Measurements from ENCODE around the gene MYCN.

The MYCN gene

DNA sequence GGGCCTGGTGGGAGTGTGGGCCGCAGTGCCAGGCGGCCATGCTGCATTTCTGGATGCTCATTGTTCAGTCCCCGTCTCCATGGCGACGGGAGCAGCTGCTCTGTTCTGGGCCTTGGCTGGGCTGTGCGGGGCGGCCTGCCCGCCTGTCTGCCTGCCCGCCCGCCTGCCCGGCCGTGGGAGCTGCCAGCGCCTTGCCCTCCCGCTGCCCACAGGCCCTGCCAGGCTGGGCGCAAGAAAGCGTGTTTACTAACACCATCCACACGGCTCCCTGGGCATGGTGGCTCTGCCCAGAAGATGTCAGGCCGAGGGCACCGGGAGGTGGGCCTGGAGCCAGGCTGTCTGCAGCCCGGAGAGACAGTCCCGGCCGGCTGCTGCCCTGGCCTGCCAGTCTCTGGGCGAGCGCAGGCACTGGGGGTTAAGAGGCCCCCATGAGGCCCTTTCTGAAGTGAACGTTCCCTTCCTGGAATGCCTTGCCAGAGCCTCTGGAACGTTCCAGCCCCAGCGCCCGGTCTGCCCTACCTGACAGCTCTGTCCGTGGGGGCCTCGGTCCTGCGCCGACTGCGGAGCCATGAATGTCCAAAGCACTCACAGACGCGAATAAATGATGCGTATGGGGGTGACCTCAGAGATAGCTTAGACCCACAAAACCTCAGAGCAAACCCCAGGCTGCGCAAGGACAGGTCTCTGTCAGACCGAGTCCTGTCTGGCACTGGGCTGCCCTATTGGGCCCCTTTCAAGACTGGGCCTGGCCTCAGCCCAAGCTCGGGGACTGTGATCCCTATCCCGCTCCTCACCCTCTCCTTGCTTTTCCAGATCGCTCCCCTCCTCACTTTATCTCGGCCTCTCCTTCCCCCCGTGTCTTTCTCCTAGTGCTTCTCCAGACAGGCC lies 44.3 kb downstream of the MYCN start:
- in situ Hi-C loops (cut with MboI; ENCODE audit: low sequenced_read_pairs, unreplicated experiment): no loop called here
- DNase-seq (ENCODE audit: low spot score): no peak
- TF ChIP-seq, protein P1, sequence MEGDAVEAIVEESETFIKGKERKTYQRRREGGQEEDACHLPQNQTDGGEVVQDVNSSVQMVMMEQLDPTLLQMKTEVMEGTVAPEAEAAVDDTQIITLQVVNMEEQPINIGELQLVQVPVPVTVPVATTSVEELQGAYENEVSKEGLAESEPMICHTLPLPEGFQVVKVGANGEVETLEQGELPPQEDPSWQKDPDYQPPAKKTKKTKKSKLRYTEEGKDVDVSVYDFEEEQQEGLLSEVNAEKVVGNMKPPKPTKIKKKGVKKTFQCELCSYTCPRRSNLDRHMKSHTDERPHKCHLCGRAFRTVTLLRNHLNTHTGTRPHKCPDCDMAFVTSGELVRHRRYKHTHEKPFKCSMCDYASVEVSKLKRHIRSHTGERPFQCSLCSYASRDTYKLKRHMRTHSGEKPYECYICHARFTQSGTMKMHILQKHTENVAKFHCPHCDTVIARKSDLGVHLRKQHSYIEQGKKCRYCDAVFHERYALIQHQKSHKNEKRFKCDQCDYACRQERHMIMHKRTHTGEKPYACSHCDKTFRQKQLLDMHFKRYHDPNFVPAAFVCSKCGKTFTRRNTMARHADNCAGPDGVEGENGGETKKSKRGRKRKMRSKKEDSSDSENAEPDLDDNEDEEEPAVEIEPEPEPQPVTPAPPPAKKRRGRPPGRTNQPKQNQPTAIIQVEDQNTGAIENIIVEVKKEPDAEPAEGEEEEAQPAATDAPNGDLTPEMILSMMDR (IDR thresholded peaks at IDR 0.05; ENCODE audit: borderline replicate concordance, control extremely low read depth, extremely low read depth, insufficient read depth, missing control alignments): no peak

DNA sequence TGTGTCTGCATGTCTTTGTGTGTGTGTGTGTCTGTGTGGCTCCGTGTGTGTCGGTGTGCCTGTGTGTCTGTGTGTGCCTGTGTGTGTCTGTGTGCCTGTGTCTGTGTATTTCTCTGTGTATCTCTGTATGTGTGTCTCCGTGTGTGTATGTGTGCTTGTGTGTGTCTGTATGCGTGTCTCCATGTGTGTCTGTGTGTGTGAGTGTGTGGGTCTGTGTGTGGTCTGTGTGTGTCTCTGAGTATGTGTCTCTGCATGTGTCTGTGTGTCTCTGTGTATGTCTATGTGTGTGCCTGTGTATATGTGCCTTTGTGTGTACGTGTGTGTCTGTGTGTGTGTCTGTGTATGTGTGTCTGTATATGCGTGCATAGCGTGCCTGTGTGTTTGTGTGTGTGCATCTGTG lies 45.2 kb downstream of the MYCN start:
- in situ Hi-C loops (cut with MboI; ENCODE audit: low sequenced_read_pairs, unreplicated experiment): no loop called here
- DNase-seq (ENCODE audit: low spot score): no peak
- TF ChIP-seq, protein P1 (IDR thresholded peaks at IDR 0.05; ENCODE audit: borderline replicate concordance, control extremely low read depth, extremely low read depth, insufficient read depth, missing control alignments): no peak

DNA sequence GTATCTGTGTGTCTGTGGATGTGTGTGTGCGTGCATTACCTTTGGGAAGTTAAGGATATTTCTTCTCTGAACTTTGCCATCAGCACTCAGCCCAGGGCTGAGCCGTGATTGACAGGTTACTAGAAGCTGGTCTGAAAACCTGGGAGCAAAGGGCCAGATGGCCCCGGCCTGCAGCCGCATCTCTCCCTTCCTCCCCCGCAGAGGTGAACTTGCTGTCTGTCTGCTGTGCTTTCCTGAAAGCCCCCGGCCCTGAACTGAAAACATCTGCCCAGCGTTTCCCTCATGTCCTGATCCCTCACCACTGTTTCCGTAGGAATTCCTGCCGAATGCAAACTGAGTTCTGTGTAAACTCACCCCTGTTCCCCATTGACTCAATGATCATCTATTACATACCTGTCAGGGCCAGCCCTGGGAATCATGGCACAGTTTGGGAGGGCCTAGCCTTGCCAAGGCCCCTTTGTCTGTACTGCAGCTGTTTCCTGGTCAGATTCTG lies 45.8 kb downstream of the MYCN start:
- in situ Hi-C loops (cut with MboI; ENCODE audit: low sequenced_read_pairs, unreplicated experiment): no loop called here

DNA sequence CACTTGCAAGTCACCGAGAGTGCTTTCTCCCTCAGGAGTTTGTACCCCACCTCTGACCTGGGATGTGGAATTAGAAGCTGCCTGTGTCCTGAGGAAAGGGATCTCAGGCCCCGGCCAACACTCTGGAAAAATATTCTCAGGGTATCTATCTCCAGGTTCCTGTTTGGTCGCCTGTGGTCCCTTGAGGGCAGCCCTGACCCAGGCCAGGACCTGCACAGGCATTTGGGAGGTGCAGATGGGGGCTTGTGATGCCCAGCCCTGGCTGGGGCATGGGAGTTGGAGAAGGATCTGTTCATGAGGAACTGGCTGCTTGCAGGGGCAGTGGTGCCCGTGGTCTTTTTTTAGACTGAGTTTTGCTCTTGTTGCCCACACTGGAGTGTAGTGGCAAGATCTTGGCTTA lies 46.3 kb downstream of the MYCN start:
- no peak for DNase-seq (ENCODE audit: low spot score)
- in situ Hi-C loops (cut with MboI; ENCODE audit: low sequenced_read_pairs, unreplicated experiment): no loop called here
- TF ChIP-seq, protein P1 (IDR thresholded peaks at IDR 0.05; ENCODE audit: borderline replicate concordance, control extremely low read depth, extremely low read depth, insufficient read depth, missing control alignments): no peak

More for the DNA sequence above, 45.8 kb downstream of the MYCN start:
- no peak for DNase-seq (ENCODE audit: low spot score)
- TF ChIP-seq, protein P1 (IDR thresholded peaks at IDR 0.05; ENCODE audit: borderline replicate concordance, control extremely low read depth, extremely low read depth, insufficient read depth, missing control alignments): no peak

DNA sequence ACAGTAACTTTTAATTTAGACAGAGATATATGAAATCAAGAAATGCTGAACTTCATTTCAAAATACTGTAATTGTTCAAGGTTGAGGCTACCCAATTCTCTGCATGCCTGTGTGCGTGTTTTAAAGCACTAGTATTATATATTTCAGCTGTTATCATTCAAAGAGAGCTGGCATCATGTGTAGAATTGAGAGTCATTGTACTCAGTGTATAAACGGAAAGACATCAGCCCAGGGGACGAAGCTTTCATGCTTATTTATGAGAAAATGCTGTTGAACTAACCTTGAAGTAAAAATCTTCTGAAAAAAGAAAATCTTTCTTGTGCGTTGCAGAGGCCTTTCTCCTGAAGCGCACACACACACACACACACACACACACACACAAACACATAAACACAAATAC lies 48.4 kb downstream of the MYCN start:
- TF ChIP-seq, protein P1 (IDR thresholded peaks at IDR 0.05; ENCODE audit: borderline replicate concordance, control extremely low read depth, extremely low read depth, insufficient read depth, missing control alignments): no peak
- no peak for DNase-seq (ENCODE audit: low spot score)
- in situ Hi-C loops (cut with MboI; ENCODE audit: low sequenced_read_pairs, unreplicated experiment): no loop called here

DNA sequence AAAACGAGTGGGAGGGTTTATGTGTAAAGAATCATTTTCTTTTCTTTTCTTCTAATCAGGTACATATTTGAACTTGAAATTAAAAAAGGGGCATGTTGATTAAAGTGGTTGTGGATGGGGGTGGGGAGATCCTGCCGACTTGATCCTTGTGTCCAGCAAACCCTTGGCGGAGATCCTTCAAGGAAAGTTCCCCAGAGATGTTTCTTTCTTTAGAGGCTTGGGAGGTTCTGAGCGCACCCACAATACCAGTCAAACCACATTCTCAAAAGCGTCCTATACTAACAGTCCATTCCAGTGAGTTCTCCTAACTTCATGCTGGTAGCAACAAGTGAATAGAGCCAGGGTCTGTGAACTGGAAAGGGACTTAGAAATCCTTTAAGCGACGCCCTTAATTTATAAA lies 49.2 kb downstream of the MYCN start:
- no peak for DNase-seq (ENCODE audit: low spot score)
- in situ Hi-C loops (cut with MboI; ENCODE audit: low sequenced_read_pairs, unreplicated experiment): no loop called here
- TF ChIP-seq, protein P1 (IDR thresholded peaks at IDR 0.05; ENCODE audit: borderline replicate concordance, control extremely low read depth, extremely low read depth, insufficient read depth, missing control alignments): no peak

Measured in GM13976 (cell line).